Measurements from ENCODE around the gene TSC22D4.
A peak's percentile ranks its signal among the peaks of the same experiment; 100 is the strongest.
"Not testable (repeated sequence)": the region's sequence is repeated elsewhere in the genome, so short reads cannot be mapped to it uniquely, and the experiment has no call there.

The TSC22D4 gene

GRCh38 chr7:100472854-100473499 is 6.0 kb downstream of the TSC22D4 start:
- DNase-seq (ENCODE audit: low read depth): no peak

DNA sequence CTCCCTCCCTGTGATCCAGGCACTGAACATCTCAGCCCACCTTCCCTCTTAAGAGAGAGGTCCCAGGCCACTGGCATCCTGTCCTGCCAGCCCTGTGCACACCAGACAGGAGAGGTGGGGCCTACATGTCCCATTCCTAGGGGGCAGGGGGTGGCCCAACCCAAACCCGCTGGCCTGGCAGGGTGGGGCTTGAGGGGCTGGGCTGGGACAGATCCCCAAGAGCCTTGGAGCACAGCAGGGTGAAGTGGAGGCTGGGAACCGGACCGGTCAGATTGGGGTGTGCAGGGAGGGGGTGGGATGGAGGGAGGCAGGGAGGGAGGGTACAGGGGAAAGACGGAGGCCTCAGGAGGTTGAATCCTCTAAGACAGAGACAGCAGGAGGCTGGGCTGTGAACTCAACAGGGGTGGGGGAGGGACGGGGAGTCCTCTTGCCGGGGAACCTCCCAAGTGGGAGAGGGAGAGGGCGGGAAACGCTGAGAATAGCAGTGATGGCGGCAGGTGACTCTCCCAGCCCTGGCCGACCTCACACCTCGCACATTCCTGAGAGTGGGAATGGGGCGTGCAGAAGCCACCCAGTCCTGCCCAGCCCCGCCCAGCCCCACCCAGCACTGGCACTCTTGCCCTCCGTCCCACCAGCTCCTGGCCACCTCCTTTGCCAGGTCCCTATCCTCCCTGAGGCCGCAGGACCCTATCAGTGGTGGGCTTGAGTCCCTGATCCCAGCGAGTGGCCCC is 6.7 kb downstream of the TSC22D4 start:
- DNase-seq (ENCODE audit: low read depth): no peak

DNA sequence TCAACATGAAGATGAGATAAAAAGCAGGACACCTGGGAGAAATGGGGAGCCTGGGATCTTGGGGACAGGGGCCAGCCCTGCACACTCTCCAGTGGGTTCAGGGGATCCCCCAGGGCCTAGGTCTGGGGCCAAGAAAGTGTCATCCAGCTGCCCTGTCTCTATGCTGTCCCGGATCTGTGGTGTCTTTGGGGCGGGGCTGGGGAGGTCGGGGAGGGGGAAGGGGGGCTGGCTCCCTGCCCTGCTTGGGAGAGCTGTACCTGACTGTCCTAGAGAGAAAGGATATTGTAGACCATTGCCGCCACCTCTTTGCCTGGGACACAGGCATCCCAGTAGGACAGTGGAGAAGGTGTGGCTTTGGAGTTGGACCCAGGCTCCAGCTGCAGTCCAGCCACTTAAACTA is 8.0 kb downstream of the TSC22D4 start:
- DNase-seq (ENCODE audit: low read depth): no peak

GRCh38 chr7:100469227-100470044 is 9.6 kb downstream of the TSC22D4 start:
- DNase-seq (ENCODE audit: low read depth): peak; percentile 72

GRCh38 chr7:100467638-100468373 is 11.2 kb downstream of the TSC22D4 start:
- no peak for DNase-seq (ENCODE audit: low read depth)

DNA sequence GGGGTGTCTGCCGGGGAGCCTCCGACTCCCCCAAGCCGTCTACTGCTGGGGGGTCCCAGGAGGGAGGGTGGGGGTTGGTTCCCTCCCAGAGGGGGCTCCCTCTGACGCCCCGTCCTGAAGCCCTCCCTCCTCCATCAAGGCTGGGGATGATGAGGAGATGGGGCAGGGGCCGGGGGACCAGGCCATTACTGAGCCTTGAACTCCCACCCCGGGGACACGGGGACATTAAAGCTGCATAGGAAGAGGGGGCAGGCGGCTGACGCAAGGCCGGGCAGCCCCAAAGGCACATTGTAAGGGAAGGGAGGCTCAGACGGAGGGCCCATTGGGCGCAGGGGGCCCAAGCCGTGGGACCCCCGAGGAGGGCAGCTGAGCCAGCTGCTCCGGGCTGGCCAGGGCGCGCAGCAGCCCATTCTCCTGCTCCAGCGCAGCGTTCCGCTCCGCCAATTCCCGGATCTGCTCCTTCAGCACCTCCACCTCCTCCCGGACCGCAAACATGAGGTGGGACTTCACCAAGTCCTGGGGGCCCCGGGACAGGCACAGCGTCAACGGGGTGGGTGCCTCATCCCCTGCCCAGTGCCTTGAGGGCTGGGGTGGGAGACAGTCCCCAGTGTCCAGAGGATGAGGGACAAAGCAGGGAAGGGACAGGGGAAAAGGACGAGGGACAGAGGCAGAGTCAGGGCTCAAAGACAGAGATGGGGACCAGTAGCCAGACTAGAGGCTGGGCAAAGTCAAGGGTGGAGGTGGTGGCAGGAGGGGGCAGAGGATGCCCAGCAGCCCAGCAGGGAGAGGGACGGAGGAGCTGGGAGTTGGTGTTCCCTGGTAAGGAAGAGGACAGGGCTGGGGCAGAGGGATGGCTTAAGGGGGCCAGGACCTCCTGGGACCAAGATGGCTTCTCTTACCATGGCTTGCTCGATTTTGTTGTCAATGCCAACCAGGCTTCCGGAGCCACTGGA is 12.1 kb downstream of the TSC22D4 start:
- no peak for DNase-seq (ENCODE audit: low read depth)

DNA sequence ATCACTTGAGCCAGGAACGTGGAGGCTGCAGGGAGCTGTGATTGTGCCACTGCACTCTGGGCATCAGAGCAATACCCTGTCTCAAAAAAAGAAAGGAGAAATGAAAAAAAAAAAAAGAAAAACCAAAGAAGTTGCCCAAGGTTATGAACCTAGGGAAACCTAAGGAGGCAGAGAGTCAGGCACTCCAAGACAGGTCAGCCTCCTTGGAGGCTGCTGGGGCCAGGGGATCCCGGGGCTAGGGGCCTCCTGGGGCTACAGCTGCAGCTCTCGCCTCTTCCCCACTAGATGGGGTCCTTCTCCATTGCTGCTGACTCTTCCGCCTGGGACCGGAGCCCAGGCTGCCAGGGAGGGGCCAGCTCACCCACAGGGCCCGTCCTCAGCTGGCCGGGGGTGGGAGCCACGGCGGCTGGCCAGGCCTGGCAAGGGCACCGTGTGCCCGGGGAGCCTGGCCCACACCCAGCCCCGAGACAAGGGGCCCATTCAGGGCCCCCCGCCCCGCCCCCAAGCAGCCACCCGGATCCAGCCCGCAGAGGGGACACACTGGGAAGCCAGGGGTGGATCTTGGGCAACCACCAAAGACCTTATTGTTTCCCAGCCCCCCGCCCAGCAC is 13.2 kb downstream of the TSC22D4 start:
- no peak for DNase-seq (ENCODE audit: low read depth)

DNA sequence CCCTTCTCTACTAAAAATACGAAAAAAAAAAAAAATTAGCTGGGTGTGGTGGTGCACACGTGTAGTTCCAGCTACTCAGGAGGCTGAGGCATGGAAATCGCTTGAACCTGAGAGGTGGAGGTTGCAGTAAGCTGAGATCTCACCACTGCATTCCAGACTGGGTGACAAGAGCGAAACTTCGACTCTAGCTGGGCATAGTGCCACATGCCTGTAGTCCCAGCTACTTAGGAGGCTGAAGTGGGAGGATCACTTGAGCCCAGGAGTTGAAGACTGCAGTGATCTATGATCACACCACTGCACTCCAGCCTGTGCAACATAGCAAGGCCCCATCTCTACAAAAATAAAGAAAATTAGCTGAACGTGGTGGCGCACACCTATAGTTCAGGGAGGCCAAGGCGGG is 13.7 kb downstream of the TSC22D4 start:
- no peak for DNase-seq (ENCODE audit: low read depth)

DNA sequence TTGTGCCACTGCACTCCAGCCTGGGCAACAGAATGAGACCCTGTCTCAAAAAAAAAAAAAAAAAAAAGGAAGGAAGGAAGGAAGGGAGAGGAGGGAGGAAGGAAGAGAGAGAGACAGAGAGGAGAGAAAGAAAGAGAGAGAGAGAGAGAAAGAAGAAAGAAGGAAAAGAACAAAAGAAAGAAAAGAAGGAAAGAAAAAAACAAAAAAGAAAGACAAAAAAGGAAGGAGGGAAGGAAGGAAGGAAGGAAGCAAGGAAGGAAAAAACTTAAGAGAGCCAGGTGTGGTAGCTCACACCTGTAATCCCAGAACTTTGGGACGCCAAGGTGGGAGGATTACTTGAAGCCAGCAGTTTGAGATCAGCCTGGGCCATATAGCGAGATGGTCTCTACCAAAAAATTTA is 14.2 kb downstream of the TSC22D4 start:
- no peak for DNase-seq (ENCODE audit: low read depth)

- DNase-seq (ENCODE audit: low read depth): no peak
Observed at GRCh38 chr7:100464210-100464660, 14.8 kb downstream of the TSC22D4 start, which contains the start of gene SPACDR. Gene SPACDR, minus strand, starts transcription at chr7:100464260. Its CDS starts 235 bp downstream, at chr7:100464025.

GRCh38 chr7:100457033-100457432 is 22.0 kb downstream of the TSC22D4 start:
- DNase-seq (ENCODE audit: low read depth): no peak

GRCh38 chr7:100456562-100456961 is 22.5 kb downstream of the TSC22D4 start:
- no peak for DNase-seq (ENCODE audit: low read depth)

GRCh38 chr7:100455206-100455605 is 23.8 kb downstream of the TSC22D4 start:
- no peak for DNase-seq (ENCODE audit: low read depth)

GRCh38 chr7:100453854-100454253 is 25.2 kb downstream of the TSC22D4 start:
- not testable (repeated sequence) for DNase-seq (ENCODE audit: low read depth)

DNA sequence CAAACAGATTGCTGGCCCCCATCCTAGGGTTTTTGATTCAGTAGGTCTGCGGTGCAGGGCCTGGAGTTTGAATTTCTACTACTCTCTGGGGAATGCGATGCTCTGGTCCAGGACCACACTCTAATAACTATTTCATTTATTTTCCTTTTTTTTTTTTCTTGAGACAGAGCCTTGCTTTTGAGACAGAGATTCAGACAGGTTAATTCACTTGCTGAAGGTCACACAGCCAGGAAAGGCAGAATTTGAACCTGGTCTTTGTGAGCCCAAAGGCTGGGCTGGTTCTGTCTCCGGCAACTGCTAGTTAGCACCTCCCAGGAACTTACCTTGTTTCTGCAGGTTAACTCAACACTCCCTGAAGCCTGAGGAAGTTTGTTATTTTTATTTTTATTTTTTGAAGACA is 26.5 kb downstream of the TSC22D4 start:
- no peak for DNase-seq (ENCODE audit: low read depth)

DNA sequence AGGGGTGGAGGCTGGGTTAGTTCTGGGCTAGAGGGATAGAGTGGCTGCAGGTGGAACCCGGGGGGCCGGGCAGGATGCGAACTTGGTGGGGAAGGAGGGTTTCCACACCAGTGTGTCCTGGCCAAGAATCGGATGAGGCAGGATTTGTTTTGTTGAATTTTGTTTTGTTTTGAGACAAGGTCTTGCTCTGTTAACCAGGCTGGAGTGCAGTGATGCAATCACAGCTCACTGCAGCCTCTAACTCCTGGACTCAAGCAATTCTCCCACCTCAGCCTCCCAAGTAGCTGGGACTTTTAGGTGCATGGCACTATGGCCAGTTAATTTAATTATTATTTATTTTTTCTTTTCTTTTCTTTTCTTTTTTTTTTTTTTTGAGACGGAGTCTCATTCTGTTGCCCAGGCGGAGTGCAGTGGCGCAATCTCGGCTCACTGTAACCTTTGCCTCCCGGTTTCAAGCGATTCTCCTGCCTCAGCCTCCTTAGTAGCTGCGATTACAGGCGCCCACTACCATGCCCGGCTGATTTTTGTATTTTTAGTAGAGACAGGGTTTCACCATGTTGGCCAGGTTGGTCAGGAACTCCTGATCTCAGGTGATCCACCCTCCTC is 29.7 kb downstream of the TSC22D4 start:
- no peak for DNase-seq (ENCODE audit: low read depth)

DNA sequence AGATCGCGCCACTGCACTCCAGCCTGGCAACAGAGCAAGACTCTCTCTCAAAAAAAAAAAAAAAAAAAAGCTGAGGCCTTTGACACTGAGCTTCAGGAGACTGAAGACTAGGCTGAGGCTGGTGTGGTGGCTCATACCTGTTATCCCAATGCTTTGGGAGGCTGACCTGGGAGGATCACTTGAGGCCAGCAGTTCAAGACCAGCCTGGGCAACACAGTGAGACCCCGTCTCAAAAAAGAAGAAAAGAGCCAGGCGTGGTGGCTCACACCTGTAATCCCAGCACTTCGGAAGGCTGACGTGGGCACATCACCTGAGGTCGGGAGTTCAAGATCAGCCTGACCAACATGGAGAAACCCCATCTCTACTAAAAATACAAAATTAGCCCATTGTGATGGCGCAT is 31.7 kb downstream of the TSC22D4 start:
- DNase-seq (ENCODE audit: low read depth): not testable (repeated sequence)

DNA sequence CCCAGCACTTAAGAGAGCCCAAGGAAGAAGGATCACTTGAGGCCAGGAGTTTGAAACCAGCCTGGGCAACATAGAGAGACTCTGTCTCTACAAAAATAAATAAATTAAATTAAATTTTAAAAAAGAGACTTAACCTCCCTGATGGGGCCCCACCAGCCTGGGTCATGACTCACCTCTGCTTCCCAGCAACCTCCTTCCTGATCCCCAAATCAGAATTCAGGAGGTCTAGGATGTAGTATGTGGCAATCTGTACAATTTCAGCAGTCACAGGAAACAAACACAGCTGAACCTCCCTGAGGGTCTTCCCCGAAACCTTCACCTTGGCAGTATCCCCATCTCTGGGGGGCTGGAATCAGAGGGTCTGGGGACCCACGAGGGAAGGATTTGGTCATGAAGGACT is 33.0 kb downstream of the TSC22D4 start:
- no peak for DNase-seq (ENCODE audit: low read depth)

DNA sequence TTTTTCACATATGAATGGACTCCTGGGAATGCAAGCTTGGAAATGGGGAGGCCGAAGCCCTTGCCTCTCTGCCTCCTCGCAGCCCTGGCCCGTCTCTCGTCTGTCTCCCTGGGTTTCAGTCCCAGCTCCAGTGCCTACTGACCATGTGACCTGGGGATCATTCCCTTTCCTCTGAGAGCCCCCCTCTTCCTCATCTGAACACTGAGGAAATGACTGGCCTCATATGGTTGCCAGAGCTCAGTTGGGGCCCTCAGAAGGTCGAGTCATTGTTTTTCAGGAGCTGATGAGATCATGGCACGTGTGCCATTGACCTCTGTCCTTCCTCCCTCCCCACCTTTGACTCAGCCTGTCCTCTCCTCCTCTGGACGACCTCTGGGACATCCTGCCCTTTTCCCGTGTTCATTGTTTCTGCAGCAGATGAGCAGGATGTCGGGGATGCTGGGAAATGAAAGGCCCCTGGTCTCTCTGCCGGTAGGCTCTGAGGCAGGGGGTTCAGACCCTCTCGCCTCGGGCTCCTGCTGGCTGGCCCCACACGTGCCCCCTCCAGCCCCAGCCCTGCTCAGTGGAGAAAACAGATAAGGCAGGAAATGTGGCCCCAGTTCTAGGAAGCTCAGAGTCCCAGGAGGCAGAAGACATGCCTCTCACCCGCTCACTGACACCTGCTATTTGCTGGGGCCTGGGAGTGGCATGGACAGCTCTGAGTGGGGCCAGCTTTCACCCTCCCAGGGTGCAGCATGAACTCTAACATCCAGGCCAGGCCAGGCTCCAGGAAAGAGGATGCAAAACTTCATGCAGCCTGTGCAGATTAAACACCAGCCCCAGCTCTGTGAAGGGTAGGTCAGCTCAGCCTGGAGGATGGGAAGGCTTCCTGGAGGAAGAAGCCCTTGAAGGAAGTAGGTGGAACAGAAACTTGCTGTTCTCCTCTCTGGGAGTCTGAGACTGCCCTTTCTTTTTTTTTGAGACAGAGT is 34.4 kb downstream of the TSC22D4 start:
- no peak for DNase-seq (ENCODE audit: low read depth)

Data from stimulated activated CD4-positive, alpha-beta T cell treated with anti-CD3 and anti-CD28 coated beads, Interleukin-2, amount 100 ng/mL, for 4 hours (primary cell).